LNCAP (cell line): Measurements from ENCODE around the gene TMEM30A.

Experiments used
- CTCF ChIP-seq: fragments of 450-650 bp; IDR thresholded peaks from 2 replicates; pipeline ENCODE4 v1.5.1; 2017; ENCODE audit warnings: mild to moderate bottlenecking

Gene TMEM30A

GRCh38 chr6:75236630-75237029 lies 48.0 kb downstream of the TMEM30A start:
- TF ChIP-seq CTCF: no peak

- TF ChIP-seq CTCF: no peak
Measured at GRCh38 chr6:75235271-75235670, 49.3 kb downstream of the TMEM30A start.

GRCh38 chr6:75234126-75234865 lies 50.3 kb downstream of the TMEM30A start:
- TF ChIP-seq CTCF: no peak

DNA sequence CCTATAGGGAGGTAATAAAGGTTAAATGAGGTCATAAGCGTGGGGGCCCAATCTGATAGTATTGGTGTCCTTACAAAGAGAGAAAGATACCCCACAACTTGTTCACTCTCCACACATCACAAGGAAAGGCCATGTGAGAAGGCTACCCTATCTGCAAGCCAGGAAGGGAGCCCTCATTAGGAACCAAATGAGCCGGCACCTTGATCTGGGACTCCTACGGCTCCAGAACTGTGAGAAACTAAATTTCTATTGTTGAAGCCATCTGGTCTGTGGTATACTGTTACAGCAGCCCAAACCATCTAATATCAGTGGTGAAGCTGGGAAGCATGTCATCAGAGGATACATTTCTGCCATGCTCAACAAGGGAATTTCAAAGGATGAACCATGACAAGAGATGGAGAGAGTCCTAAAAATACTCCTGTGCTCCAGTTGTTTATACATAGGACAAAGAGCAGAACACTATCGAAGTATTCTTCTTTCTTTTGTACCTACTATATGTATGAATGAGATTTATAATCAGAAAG lies 51.4 kb downstream of the TMEM30A start:
- TF ChIP-seq CTCF: no peak

DNA sequence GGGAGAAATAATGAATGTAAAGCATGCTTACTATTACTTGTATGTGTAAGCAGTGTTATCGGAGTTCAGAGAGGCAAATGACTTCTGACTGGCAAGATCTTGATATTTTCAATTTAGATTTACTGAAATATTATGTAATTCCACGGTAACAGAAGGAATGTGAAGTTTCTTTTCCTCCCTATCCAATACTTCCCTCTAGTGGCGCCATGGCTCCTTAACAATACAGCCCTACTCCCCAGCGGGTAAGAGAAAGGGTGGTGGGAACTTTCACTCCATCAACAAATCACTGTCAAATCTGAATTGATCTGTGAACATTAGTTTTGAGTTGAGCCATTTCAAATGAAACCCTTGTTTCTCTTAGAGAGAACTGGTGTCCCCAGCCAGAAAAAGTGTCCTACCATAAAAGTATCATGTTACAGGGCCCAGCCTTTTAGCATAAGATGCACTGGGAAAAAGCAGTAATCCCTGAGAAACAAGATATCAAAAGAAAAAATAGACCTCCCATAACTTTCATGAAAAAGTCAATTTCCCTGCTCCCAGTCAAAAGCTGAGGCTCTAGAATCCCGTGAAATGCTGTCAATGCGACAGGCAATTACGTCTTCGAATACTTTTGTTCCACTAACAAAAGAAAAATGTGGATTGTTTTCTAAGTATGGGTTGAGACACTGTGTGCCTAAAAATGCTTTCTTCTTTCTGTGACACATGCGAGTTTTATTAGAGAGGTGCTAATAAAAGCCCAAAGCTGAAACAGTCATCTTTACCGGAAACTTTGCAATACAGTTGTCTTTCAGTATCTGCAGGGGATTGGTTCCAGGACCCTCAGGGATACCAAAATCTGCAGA lies 53.9 kb downstream of the TMEM30A start:
- peak; percentile 72 for TF ChIP-seq CTCF

DNA sequence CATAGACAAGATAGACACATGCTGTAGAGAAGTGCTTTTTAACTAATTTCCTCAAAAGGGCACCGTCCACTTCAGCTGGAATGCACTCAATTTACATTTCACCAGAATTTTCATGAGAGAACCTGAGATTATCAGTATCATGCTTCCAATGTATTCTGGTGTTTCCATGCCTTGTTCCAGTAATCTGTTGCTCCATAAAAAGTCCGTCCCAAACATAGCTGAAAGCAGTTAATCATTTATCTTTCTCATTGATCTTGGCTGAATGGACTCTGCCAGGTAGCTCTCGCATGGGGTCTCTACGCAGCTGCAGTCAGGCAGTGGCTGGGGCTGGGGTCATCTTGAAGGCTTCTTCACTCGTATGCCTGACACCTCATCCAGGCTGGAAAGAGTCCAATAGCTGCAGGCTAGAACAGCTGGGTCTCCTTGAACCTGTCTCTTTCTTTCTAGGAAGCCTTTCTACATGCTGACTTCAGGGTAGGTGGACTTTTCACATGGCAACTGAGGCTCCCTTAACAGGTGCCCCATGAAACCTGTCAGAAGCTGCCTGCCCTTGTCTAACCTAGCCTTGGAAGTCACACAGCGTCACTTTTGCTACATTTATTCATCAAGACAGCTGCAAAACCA lies 60.2 kb downstream of the TMEM30A start:
- TF ChIP-seq CTCF: no peak

GRCh38 chr6:75223428-75223827 lies 61.2 kb downstream of the TMEM30A start:
- no peak for TF ChIP-seq CTCF
